HepG2 (cell line): ENCODE measurements around the gene RICTOR. TPM values are rescaled to one million over a fixed set of nuclear protein-coding genes. Genes with fewer than 3 reads are reported as not detected.

ENCODE experiments used
- ATAC-seq: fragments of 200-7000 bp; cut with Tn5 transposase; 3 replicates; pipeline ENCODE4 v1.9.1; 2020; ENCODE audit warnings: mild to moderate bottlenecking, moderate library complexity
- BruUV-seq: library from RNA; stranded (reverse); fragments of 400-500 nt; replicated peaks from 2 replicates; lab custom pipeline; 2021; lab: Mats Ljungman, UMichigan
- CTCF ChIA-PET: fragments of 300-600 bp; formaldehyde crosslinking; extraction: SDS; loops from one replicate; lab custom pipeline; 2021; ENCODE audit warnings: low total read pairs, inconsistent platforms, low intra/inter-chr PET ratio; lab: Yijun Ruan, JAX
- POLR2A ChIA-PET: fragments of 350-600 bp; sonication (Branson Sonifier 250); formaldehyde crosslinking; loops from one replicate; lab custom pipeline; 2020; ENCODE audit warnings: antibody characterized with exemption, inconsistent platforms; lab: Yijun Ruan, JAX
- DNase-seq: peaks from one replicate; pipeline ENCODE4 v3.0.0-alpha.2; 2015; ENCODE audit warnings: low spot score
- FAIRE-seq: peaks from 3 replicates; lab custom pipeline; 2011; peaks lifted over from hg19 to GRCh38; lab: Jason Lieb, UNC
- H2AFZ ChIP-seq: one replicate; pipeline ENCODE4 v1.6.1; 2011; ENCODE audit warnings: low read length, inconsistent platforms
- H3K27ac ChIP-seq: fragments of 300-600 bp; 3 replicates; pipeline ENCODE4 v1.8.0; 2011; ENCODE audit warnings: mixed run types, mild to moderate bottlenecking, mixed read lengths, low read length, inconsistent platforms; ENCODE audit not compliant: insufficient read depth; ENCODE audit errors: extremely low read length
- H3K27me3 ChIP-seq, 2 experiments: fragments of 200-600 bp in 1 of 2; 2 replicates in 1 of 2; 3 replicates in 1 of 2; pipeline versions ENCODE4 v1.6.0 to v1.8.0; 2011; ENCODE audit warnings: low read length in 2 of 2, mild to moderate bottlenecking in 2 of 2, moderate library complexity in 2 of 2, inconsistent platforms in 1 of 2; ENCODE audit not compliant: insufficient read depth in 2 of 2, control insufficient read depth in 1 of 2
- H3K36me3 ChIP-seq, 2 experiments: fragments of 200-600 bp in 1 of 2; replicated peaks in 1 of 2; 2 replicates in 1 of 2; 3 replicates in 1 of 2; pipeline versions ENCODE4 v1.5.1 to v1.8.0; 2011; ENCODE audit warnings: low read length in 2 of 2, inconsistent platforms in 1 of 2; ENCODE audit not compliant: insufficient read depth in 2 of 2, control insufficient read depth in 1 of 2
- H3K4me1 ChIP-seq: 2 replicates; pipeline ENCODE4 v1.5.1; 2012; ENCODE audit warnings: low read length, inconsistent platforms; ENCODE audit not compliant: insufficient read depth
- H3K4me2 ChIP-seq: 2 replicates; pipeline ENCODE4 v1.6.0; 2011; ENCODE audit warnings: low read depth, low read length, inconsistent platforms
- H3K4me3 ChIP-seq, 3 experiments: fragments of 200-600 bp in 1 of 3; sonication (generic), shearing (Covaris generic) in 1 of 3; replicated peaks in 1 of 3; 2 replicates each; pipeline ENCODE4 v1.5.1; 2011 to 2016; ENCODE audit warnings: low read length in 3 of 3, inconsistent platforms in 2 of 3, low read depth in 2 of 3, mild to moderate bottlenecking in 2 of 3, control low read depth in 1 of 3, mixed read lengths in 1 of 3; ENCODE audit not compliant: insufficient read depth in 1 of 3
- H3K79me2 ChIP-seq: one replicate; pipeline ENCODE4 v1.6.1; 2011; ENCODE audit warnings: low read length, inconsistent platforms; ENCODE audit not compliant: insufficient read depth
- H3K9ac ChIP-seq: 2 replicates; pipeline ENCODE4 v1.6.0; 2011; ENCODE audit warnings: mild to moderate bottlenecking, low read depth, low read length, inconsistent platforms; ENCODE audit not compliant: insufficient read depth
- H3K9me3 ChIP-seq: 2 replicates; pipeline ENCODE4 v1.5.1; 2012; ENCODE audit warnings: mild to moderate bottlenecking, low read length
- H4K20me1 ChIP-seq: 2 replicates; pipeline ENCODE4 v1.6.0; 2011; ENCODE audit warnings: inconsistent platforms, mild to moderate bottlenecking, low read length, moderate library complexity; ENCODE audit not compliant: insufficient read depth
- DPF2 ChIP-seq: sonication (generic); formaldehyde crosslinking; IDR thresholded peaks from 2 replicates; pipeline ENCODE4 v1.4.0; 2020; ENCODE audit warnings: mild to moderate bottlenecking, low read depth, missing genetic modification reagents, borderline replicate concordance
- HNRNPK ChIP-seq: fragments of 200-400 bp; formaldehyde crosslinking; IDR thresholded peaks from 2 replicates; pipeline ENCODE4 v1.6.1; 2018; ENCODE audit warnings: low read length, low read depth, moderate library complexity, mild to moderate bottlenecking; ENCODE audit not compliant: poor library complexity, severe bottlenecking
- ISL2 ChIP-seq: sonication (generic); formaldehyde crosslinking; IDR thresholded peaks from 2 replicates; pipeline ENCODE4 v1.5.0; 2020; ENCODE audit warnings: missing genetic modification reagents
- ZNF564 ChIP-seq: sonication (generic); formaldehyde crosslinking; IDR thresholded peaks from 2 replicates; pipeline ENCODE4 v1.8.1; 2023; ENCODE audit warnings: mild to moderate bottlenecking, missing genetic modification reagents
- WGBS: methylation state at CpG from one replicate; pipeline ENCODE4 v1.1.6; 2017; ENCODE audit warnings: low lambda C conversion rate; 5-methylcytosine and 5-hydroxymethylcytosine counted together
- in situ Hi-C: cut with HindIII; loops from 2 replicates; pipeline ENCODE4 v1.10.0; 2017; ENCODE audit warnings: low pct_unique_long_range_greater_than_20kb; ENCODE audit not compliant: extremely low pct_ligation_motif_present
- intact Hi-C: fragments of 100-400 bp; cut with micrococcal nuclease; formaldehyde crosslinking; loops from one replicate; pipeline ENCODE4 v1.10.0; 2022; ENCODE audit not compliant: unreplicated experiment
- polyA plus RNA-seq, 8 experiments: library from polyadenylated mRNA; depleted of rRNA in 3 of 8; stranded (reverse) in 7 of 8; unstranded in 1 of 8; fragments of >200 nt; fragmentation: Illumina TruSeq in 4 of 8; extraction: Trizol in 4 of 8; gene quantifications; 2 replicates each; pipeline versions ENCODE4 v1.2.1 to v1.2.3, GENCODE V29; 2011 to 2016; ENCODE audit warnings: low read depth in 4 of 8, missing spikeins in 1 of 8, mixed read lengths in 1 of 8; ENCODE audit not compliant: insufficient read depth in 1 of 8
- total RNA-seq, 5 experiments: library from RNA; depleted of rRNA; stranded (reverse); fragments of >200 nt; fragmentation: Illumina TruSeq; extraction: Trizol; gene quantifications; 2 replicates each; pipeline ENCODE4 v1.2.3, GENCODE V29; 2016; ENCODE audit warnings: low read depth in 1 of 5
- TF ChIP-seq, protein P1 (sequence below): sonication (generic); formaldehyde crosslinking; IDR thresholded peaks from 2 replicates; pipeline ENCODE4 v1.8.0; 2022; ENCODE audit warnings: low read depth, missing genetic modification reagents
- TF ChIP-seq, protein P2 (sequence below): conservative IDR thresholded peaks from 2 replicates; pipeline ENCODE4 v1.6.1; 2018; ENCODE audit warnings: missing genetic modification reagents

RICTOR gene
- total and polyA plus RNA-seq, 2 of the 13 experiments (the other 11 are each of a cell fraction or from before 2014, with no cell fraction given) = 10.7 to 15.4 TPM

DNA sequence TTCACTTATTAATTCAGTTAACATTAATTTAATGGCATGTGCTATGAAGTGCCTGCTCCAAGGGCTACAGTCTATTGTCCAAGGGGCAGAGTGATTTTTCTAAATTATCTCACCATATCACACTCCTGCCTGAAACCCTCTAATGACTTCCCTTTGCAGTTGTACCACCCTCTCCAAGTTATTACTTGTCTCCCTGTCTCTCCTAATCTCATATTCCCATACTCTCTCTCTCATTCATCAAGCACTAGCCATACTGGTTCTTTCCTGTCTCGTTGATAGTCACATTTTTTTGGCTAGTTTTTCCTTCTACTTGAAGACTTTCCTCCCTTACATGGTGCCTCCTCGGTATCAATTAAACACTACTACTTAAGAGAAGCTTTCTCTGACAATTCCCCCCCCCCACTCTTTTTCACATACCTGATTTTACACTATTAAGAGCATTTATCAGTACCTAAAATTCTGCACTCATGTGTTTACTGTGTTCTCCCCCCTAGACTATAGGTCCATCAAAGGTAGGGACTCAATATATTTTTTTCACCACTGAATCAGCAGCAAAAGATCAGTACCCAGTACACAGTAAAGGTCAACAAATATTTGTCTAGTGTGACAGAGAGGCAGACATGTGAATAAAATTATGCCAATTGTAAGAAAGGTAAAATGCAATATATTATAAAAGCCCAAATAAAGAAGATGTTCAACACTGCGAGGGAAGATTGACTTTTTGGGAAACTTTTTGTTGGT, 19.0 kb downstream of the RICTOR start (continued):
- TF ChIP-seq, protein P1, sequence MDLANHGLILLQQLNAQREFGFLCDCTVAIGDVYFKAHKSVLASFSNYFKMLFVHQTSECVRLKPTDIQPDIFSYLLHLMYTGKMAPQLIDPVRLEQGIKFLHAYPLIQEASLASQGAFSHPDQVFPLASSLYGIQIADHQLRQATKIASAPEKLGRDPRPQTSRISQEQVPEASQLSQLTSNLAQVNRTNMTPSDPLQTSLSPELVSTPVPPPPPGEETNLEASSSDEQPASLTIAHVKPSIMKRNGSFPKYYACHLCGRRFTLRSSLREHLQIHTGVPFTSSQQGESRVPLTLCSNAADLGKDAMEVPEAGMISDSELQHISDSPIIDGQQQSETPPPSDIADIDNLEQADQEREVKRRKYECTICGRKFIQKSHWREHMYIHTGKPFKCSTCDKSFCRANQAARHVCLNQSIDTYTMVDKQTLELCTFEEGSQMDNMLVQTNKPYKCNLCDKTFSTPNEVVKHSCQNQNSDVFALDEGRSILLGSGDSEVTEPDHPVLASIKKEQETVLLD (CRISPR knock-in tag) = no peak
- TF ChIP-seq, protein P2, sequence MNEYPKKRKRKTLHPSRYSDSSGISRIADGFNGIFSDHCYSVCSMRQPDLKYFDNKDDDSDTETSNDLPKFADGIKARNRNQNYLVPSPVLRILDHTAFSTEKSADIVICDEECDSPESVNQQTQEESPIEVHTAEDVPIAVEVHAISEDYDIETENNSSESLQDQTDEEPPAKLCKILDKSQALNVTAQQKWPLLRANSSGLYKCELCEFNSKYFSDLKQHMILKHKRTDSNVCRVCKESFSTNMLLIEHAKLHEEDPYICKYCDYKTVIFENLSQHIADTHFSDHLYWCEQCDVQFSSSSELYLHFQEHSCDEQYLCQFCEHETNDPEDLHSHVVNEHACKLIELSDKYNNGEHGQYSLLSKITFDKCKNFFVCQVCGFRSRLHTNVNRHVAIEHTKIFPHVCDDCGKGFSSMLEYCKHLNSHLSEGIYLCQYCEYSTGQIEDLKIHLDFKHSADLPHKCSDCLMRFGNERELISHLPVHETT (CRISPR knock-in tag) = no peak

- Histone ChIP-seq H3K4me1 (peaks cover 36% of the 10 kb centered on the region), H3K79me2 (peaks cover 73% of the 10 kb centered on the region), H3K4me3 (no peak overlapping the region), H3K9ac (no peak overlapping the region), H3K36me3 (no peaks in the 10 kb centered on the region), H3K9me3 (no peaks in the 10 kb centered on the region), H2AFZ (no peak overlapping the region), H3K4me2 (no peak overlapping the region), H4K20me1 (peaks cover 50% of the 10 kb centered on the region), H3K27ac (no peak overlapping the region), H3K27me3 (no peaks in the 10 kb centered on the region)
- no TSS peak for BruUV-seq
- in situ Hi-C loops (no loop called here), intact Hi-C loops (no loop called here)
- ATAC-seq = no peak
- no peak for DNase-seq
- no peak for FAIRE-seq
- WGBS = over 99% methylated on average over 4 of the region's 4 CpGs
- no peak for TF ChIP-seq HNRNPK
- no peak for TF ChIP-seq ZNF564
- TF ChIP-seq ISL2 (CRISPR knock-in tag) = no peak
- TF ChIP-seq DPF2 (CRISPR knock-in tag) = no peak
- CTCF ChIA-PET = no interaction called here
- POLR2A ChIA-PET = no interaction called here
These were observed 21.0 kb downstream of the RICTOR start for GRCh38 chr5:39053189-39053588.
